Fibroblast of the conjunctiva (primary cell): ENCODE results near the gene AFF2.

ENCODE experiments used
- DNase-seq: peaks from one replicate; pipeline ENCODE4 v3.0.0-alpha.2; 2010; ENCODE audit warnings: low read depth

AFF2 gene

DNA sequence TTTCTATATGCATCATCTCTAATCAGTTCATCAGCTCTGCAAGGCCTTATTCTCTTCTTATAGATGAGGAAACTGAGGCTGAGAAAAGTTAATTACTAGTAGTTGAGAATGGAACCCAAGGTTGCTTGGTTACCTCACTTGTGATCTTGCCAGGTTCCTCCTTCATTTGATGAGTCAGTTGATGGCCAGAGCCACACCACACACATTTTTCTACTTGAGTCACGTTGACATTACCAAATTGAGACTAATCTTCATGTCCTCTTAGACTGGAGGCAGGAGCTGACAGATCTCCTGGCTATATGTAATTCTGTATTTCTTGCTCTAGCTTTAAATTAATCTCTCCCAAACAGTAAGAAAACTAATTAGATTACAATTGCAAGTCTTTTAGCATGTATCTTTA, 428.4 kb downstream of the AFF2 start:
- DNase-seq = no peak

DNA sequence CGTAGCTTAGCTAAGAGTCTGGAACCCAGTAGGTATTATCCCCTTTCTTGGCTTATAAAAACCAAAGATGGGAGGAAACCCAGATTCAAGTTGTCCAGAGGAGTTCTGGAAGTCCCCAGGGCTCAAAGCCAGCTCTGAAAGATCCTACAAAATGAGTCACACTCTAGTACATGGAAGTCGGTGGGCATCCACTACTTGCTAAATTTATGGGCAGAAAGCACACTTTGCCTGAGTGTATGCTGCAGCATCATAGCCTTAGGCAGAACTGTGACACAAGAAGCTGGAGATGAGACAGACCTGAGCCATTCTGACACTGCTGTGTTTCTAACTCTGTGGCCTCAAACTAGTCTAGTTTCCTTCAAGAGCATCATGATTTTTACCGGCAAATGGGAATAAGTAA, 429.3 kb downstream of the AFF2 start:
- DNase-seq = no peak

DNA sequence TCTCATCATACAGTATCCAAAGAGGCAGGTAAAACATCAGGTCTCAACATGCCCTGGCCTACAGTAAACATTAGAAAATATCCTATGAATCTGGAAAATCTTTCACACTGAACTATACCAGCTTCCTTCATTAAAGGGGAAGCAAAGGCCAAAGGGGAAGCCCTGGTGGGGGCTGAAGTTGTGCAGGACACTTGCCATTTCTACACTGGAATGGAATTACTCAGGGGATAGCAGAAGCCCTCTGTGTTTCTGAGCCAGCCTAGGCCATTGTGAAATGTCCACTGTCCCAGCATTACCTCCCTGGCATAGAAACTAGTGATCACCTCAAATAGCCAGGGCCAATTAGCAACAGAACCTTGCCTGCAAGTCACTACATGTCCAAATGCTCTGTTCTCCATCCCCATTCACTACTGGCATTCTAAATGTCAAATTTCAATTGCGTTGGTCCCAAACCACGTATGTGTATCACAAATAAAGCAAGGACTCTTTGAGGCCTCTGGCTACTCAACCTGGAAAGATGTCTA, 429.9 kb downstream of the AFF2 start:
- DNase-seq = no peak

DNA sequence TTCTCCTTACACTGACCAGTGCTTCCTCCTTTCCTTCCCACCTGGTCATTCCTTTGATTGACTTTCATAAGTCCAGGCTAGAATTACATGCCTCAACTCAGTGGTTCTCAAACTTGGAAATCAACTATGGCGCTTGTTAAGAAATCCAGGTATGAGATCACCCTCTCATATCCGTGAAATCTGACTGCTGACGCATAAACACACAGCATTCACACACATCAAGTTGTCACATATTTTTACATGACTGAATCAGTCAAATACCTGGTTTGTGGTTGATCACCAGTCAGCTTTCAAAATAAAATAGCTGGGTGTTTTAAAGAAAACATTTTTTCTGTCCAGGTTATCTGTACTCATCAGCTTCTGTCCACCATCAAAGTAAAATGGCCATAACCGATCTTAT, 433.5 kb downstream of the AFF2 start:
- no peak for DNase-seq

DNA sequence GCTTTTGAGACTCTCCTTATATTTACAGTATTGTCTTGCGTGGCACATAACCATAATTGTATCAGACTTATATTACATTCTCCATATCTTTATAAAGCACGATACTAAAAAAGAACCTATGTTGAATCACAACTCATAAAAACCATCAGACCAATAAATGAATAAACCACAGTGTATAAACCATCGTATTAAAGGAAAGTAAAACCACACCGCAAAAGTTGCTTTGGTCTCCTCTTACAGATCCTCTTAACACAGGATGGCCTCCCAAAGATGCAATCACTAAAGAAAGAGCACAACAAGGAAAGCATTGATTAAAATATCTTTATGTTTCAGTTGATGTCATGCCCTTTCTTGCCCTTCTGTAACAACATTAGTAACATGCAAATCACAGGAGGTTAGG, 437.9 kb downstream of the AFF2 start:
- DNase-seq = no peak

DNA sequence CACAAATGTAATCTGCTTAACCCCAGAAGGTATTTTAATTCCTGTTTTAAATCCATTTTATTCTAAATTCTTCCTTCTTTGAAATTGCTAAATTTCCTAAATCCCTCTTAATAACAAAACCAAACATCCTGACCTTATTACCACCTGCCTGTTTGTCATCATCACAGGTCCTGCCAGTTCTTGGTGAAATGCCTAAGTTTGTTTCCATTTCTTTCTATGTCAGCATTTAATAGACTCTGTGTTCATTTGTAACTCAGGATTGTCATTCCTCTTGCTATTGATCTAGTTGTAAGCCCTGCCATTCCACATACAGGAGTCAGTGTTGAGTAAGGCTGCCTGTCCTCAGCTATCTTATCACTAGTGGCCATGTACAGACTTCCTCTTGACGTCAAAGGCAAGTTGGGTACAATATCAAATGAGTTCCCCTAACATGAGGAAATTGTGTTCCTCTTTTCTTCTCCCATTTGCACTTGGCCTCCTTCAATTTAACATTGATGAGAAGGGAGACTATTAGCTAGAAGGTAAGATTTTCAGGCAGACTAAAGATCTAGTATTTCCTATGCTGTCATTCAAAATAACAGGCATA, 440.1 kb downstream of the AFF2 start:
- DNase-seq = no peak

DNA sequence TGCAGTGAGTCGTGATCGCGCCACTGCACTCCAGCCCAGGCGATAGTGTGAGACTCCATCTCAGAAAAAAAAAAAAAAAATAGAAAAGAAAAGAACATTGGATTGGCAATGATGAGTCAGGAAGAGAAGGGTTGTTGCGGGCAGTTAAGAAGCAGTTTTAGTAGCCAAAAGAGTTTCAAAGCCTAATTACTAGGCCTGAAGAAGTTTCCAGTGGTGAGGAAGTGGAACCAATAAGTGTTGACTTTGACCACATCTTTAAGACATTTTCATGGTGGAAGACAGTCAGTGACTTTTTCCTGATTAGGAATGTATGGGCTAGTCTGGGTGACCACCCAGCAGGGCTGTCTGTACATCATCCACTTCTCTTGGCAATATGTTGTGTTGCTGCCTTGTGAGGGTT, 442.3 kb downstream of the AFF2 start:
- no peak for DNase-seq

DNA sequence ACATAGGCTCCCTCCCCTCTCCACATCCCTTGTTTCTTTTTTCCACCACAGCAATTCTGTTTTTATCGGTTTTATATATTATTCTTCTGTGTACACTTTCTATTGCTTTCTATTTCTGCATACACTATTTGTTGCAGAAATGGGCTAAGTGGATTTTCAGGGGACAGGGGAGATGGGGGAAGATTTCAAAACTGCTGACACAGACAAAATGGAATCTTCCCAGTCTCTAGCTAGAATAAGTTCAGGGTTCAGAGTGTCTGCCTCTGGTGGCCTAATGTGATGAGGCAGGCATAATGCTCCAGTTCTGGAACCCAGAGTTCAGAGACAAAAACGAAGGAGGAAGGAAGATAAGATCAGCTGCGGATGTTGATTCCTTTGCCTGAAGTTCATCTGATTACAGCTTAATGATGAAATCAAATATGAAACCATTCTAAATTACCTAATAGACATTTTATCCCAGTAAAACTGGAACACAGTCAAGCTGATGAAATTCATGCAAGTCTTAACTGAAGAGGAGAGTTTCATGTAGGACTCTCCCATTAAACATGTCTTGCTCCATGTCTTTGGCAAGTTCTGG, 447.1 kb downstream of the AFF2 start:
- DNase-seq = no peak

DNA sequence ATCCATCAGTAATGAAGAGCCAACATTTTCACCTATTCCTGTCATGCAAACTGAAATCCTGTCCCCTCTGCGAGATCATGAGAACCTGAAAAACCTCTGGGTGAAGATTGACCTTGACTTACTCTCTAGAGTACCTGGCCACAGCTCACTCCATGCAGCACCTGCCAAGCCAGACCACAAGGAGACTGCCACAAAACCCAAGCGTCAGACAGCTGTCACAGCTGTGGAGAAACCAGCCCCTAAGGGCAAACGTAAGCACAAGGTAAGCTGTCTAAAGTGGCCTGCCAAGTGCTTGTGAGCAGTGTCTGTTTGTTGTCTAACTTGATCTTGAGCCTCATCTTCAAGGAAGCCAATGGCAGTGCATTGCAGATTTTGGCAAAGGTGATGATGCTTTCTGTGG, 455.9 kb downstream of the AFF2 start:
- DNase-seq = no peak

DNA sequence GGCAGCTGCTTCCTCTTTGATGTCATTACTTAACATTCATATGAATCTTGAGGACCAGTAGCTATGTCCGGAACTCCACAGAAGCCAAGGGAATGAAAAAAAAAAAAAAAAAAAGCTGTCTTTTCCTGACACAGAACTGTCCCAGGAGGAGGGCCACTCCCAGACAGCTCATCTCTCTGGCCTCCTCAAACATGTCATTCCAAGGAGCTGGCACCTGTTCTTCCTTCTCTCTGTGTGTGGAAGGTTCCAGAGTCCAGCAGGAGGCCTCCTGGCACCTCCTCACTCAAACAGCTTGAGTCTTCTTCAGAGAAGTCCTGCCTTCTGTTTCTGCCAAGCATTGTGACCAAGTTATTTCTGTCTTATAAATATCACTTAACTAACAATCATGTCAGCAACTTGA, 458.5 kb downstream of the AFF2 start:
- no peak for DNase-seq

DNA sequence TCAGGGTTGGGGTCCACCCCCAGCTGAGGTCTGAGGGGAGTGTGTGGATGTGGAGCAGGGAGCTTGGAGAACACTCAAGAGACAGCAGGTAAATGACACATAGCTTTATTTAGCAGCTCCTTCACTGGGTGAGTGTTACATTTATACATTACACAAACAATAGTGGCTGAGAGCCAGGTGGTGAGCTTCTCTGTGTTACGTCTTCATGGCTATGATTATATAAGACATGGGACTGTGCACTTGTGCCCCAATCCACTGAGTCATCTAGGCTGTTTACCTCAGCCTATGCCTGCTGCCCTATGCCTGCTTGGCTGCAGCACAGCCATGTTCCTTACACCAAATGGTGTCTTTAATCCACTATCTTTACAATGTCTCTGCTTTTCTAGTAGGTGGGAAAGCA, 459.6 kb downstream of the AFF2 start:
- DNase-seq = no peak

DNA sequence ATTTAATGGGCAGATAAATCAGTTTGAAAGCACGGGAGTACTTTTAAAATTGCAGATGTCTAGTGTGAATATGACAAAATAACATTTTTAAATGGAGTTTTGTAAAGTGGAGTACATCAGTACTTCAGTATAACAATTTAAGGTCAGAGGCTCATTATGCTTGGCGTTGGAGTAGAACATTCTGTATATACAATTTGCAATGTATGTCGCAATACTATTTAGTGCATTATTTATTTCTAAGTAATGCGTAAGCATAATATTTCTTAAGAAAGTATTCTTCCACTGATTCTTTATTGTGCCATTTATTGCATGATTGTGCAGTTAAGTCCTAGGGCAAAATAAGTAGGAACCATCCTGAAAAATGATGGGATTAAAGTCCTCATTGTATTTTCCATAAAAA, 461.6 kb downstream of the AFF2 start:
- no peak for DNase-seq

DNA sequence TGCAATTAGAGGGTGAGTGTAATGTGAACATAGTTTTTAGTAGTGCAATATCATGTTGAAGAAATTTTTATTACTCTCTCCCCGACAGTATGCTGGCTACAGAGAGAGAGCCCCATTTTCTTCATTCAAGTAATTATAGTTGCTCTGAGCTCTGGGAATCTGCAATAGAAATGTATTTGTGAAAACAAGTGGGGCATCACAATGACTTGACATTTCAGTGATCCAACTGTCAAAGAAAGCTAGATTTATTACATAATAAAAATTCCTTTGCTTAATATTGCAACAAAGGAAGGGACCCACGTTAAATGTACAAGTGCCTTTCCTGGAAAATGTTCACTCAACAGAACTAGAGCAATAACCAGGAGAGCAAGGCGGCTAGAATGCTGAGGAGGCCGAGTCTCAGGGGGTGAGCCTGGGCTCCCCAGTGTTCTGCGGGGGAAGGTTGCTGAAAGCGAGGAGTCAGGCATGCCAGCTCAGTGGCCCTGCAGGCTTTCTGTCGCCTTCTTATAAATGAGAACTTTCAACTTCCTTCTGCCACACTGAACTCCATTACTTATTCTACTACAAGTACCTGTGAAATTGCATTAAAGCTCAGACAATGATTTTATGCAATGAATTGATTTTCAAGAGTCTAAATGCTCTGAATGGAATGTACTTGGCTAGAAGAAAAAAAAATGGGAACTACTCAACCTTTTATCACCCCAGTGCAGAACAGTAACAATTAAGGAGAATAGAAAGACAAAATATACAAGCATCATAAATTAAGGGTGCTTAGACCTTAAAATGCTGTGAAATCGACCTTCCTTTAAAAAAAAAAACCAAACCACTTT, 476.4 kb downstream of the AFF2 start:
- DNase-seq = no peak

DNA sequence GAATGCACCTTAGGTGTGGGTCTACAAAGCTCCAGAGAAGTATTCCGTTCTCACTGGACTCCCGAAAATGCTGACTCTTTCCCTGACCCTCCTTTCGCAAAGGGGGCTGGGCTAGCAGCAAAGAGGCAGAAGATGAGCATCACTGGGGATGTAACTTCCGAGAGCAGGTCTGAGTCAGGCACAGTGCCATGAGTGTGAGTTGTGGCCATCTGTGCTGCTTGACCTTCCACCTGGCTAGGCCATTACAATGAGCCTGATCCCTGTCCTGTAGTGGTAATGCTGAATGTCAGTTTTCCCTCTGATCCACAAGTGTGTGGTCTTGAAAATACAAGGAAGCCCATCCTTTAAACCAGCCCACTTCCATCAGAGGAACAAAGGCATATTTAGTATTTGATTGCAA, 479.4 kb downstream of the AFF2 start:
- DNase-seq = no peak

DNA sequence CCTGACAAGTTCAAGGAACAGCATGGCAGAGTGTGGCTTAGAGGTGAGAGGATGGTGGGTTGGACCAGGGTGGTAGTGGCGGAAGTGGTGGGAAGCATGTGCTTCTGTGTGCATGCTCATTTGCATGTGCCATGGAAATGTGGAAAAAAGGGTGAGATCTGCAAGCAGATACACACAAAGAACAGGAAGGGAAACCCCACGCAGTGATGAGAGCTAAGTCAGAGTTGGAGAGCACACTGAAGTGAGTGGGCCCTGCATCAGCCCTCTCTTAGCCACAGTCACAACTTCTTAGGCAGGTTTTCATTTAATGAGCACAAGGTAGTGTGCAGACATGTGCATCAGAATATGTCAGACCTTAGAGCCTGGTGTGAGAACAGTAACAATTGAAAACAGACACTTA, 483.8 kb downstream of the AFF2 start:
- no peak for DNase-seq

DNA sequence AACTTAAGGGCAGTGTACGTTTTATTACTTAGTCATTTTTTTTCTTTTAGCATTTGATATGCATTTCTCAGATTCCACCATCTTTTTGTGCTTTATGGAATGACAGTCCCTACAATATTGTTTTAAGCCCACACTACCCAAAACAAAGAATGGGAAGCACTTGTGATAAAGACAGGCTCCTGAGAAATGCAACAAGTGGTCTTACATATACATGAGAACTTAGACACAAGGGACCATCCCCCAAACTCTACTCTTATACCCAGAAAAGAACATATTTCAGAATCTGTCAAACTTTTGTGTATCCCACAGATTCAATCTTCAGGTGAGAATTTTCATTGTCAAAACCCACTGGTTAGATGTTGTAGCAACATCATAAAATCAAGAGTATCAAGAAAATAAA, 491.1 kb downstream of the AFF2 start:
- DNase-seq = no peak

DNA sequence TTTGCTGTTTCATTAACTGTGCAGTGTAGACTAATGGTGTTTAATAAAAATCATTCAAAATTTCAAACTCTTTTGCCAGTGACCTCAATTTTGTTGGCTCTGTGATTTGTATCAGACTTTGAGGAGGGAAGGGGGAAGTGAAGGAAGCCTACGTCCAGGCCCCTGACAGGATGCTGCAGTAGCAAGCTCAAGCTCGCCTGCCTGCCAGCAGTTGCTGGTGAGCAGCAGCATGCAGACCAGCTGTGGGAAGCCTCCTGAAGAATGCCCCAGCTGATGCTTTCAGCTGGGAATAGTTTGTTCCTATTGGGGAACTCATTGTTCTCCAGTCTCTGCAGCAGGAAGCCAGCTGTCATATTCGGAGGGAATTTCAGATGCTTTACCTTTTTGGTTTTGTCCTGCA, 495.2 kb downstream of the AFF2 start:
- no peak for DNase-seq

DNA sequence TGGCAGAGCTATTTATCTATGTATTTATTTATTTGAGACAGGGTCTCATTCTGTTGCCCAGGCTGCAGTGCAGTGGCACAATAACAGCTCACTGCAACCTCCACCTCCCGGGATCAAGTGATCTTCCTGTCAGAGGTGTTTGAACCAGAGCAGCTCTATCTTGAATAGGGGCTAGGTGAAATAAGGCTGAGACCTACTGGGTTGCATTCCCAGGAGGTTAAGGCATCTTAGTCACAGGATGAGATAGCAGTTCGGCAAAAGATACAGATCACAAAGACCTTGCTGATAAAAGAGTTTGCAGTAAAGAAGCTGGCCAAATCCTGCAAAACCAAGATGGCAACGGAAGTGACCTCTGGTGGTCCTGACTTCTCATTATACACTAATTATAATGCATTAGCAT, 501.9 kb downstream of the AFF2 start:
- no peak for DNase-seq

DNA sequence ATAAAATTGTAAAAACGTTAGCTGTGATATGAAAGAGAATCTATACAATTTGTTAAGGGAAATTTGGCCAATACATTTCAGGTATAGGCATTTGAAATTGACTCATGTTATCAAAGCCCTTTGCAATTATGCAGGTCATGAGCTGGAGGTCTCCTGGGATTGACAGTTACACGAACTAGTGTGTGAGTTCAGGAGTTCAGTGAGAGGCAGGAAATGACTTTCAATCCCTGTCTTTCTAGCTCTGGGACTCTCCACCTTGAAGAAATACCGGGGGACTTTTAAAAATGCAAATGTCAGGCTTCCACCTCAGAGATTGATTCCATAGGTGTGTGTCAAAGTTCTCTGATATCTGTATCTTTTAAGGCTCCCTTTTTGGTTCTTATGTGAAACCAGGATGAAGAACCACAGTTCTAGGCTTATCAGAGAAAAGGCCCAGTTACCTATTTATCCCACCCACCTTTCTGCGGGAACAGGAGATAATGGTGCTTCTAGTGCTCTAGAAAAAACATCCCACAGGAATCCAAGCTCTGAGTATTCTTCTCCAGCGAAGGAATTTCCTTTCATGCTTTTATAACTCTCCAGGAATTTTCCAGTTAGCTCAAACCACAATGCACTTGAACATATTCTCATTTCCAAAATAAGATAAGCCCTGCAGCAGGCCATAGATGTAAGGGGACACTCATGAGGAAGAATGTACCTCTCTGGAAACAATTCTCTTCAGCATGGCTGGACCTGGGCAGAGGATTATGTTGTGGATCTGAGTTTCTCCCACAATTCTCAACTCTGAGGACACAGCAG, 503.6 kb downstream of the AFF2 start:
- no peak for DNase-seq

DNA sequence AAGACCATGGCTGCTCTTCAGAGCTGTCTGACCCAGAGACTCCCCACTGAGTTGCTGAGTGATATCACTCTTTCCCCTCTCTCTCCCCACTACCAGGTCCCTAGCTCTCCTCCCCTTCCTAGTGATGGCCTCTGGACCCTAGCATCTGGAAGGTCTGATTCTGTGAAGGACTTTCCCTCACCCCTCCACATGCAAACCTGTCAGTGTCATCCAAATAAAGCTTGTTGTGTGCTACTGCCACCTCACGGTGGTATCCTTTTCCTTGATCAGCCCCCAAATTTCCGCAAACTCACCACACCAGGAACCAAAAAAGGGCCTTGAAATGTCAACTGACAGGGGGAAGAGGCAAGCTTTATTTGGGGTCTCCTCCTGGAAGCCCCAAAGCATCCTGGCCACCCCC, 504.5 kb downstream of the AFF2 start:
- DNase-seq = no peak

DNA sequence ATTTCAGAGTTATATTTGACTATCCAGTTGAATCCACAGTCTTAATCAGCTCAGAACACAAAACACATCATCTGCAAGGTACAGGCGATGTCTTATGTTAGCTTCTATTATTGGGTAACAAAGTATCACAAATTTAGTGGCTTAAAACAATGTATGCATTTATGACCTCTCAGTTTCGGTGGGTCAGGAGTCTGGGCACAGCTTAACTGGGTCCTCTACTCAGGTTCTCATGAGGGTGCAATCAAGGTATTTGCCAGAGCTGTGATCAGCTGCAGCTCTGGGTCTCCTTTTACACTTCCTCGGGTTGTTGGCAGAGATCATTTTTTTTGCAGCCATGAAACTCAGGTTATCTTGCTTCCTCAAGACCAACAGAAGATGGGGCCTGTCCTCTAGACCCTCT, 505.8 kb downstream of the AFF2 start:
- DNase-seq = no peak

DNA sequence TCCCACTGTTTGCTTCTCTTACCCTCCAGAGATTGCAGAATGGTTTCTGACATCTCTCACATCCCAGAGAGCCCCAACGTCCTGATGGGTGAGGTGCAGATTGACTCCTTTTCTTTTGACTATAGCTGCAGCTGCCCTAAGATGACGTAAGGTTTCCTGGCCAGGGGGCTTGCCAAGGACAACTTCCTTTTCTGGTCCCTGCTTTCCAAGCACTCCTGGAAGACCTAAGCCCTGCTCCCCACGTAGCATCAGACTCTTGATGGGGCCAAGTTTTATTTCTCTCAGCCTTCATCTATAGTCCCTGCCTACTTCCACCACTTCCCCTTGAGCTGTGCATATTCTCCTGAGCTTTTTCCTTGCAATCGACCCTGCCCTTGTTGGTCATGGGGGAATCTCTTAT, 507.0 kb downstream of the AFF2 start:
- DNase-seq = no peak
